Stimulated activated CD4-positive, alpha-beta T cell treated with anti-CD3 and anti-CD28 coated beads, Interleukin-1b, Interleukin-23, amount 100 ng/mL, for 1 hour (primary cell): ENCODE results near the gene MMRN2.

Source experiments
- DNase-seq, 2 donors: peaks; one replicate each; pipeline ENCODE4 v3.0.0-alpha.2; 2020; ENCODE audit warnings: low read depth in 2 of 2

Gene MMRN2

GRCh38 chr10:86888585-86889381 is 68.6 kb downstream of the MMRN2 start:
- no peak for DNase-seq
